Measurements from ENCODE around the gene MTMR6. TPM values are rescaled to one million over a fixed set of nuclear protein-coding genes. Genes with fewer than 3 reads are reported as not detected.
"Not testable (repeated sequence)": the region's sequence is repeated elsewhere in the genome, so short reads cannot be mapped to it uniquely, and the experiment has no call there.

The MTMR6 gene
- total RNA-seq = 16.1 TPM
- long read RNA-seq, full-length matches to known transcripts = 37 of 44 reads
- long read RNA-seq, partial matches to known transcripts = 3 of 44 reads
- long read RNA-seq, other reads (novel, unspliced or antisense) = 4 of 44 reads

- peak; percentile 99 for DNase-seq (ENCODE audit: low spot score)
- intact Hi-C loops (cut with DNase I) = loop anchor here (1.0 to 5.0 kb wide), 2 partner anchors 14 to 55 kb away; partner anchors contain the start of gene NUP58
Observed at GRCh38 chr13:25286969-25287961, at the start of gene MTMR6. MTMR6 (minus strand) TSS chr13:25287488; CDS start chr13:25287247, 241 bp downstream.

GRCh38 chr13:25335856-25336255 is 48.6 kb upstream of the MTMR6 start:
- intact Hi-C loops (cut with DNase I) = no loop called here

GRCh38 chr13:25330541-25330940 is 43.3 kb upstream of the MTMR6 start:
- intact Hi-C loops (cut with DNase I) = no loop called here
- no peak for DNase-seq (ENCODE audit: low spot score)

More at GRCh38 chr13:25335856-25336255, 48.6 kb upstream of the MTMR6 start:
- DNase-seq (ENCODE audit: low spot score) = no peak

- intact Hi-C loops (cut with DNase I) = no loop called here
- DNase-seq (ENCODE audit: low spot score) = no peak
Observed at GRCh38 chr13:25329706-25330105, 42.4 kb upstream of the MTMR6 start.

- no peak for DNase-seq (ENCODE audit: low spot score)
- intact Hi-C loops (cut with DNase I) = no loop called here
Observed at GRCh38 chr13:25324100-25324499, 36.8 kb upstream of the MTMR6 start.

GRCh38 chr13:25319771-25320170 is 32.5 kb upstream of the MTMR6 start:
- intact Hi-C loops (cut with DNase I) = no loop called here
- DNase-seq (ENCODE audit: low spot score) = no peak

GRCh38 chr13:25318946-25319345 is 31.7 kb upstream of the MTMR6 start:
- DNase-seq (ENCODE audit: low spot score); intact Hi-C loops (cut with DNase I): not testable (repeated sequence)

GRCh38 chr13:25310891-25311290 is 23.6 kb upstream of the MTMR6 start:
- intact Hi-C loops (cut with DNase I) = no loop called here
- no peak for DNase-seq (ENCODE audit: low spot score)

- intact Hi-C loops (cut with DNase I) = no loop called here
- DNase-seq (ENCODE audit: low spot score) = no peak
Observed at GRCh38 chr13:25306671-25307464, 19.6 kb upstream of the MTMR6 start.

GRCh38 chr13:25302121-25302520 is 14.8 kb upstream of the MTMR6 start:
- no peak for DNase-seq (ENCODE audit: low spot score)
- intact Hi-C loops (cut with DNase I) = no loop called here

- DNase-seq (ENCODE audit: low spot score) = peak; percentile 99
- intact Hi-C loops (cut with DNase I) = loop anchor here (1.0 kb wide), 1 partner anchor 14 kb away; the partner anchor contains the start of gene MTMR6
Observed at GRCh38 chr13:25301347-25302113, 14.2 kb upstream of the MTMR6 start, which contains the start of gene NUP58. NUP58 (plus strand) TSS chr13:25301625; CDS start chr13:25301774, 149 bp downstream.

GRCh38 chr13:25300861-25301346 is 13.6 kb upstream of the MTMR6 start:
- intact Hi-C loops (cut with DNase I) = loop anchor here (1.0 kb wide), 1 partner anchor 14 kb away; the partner anchor contains the start of gene MTMR6

GRCh38 chr13:25295701-25296100 is 8.4 kb upstream of the MTMR6 start:
- intact Hi-C loops (cut with DNase I) = no loop called here
- DNase-seq (ENCODE audit: low spot score) = no peak

More at GRCh38 chr13:25300861-25301346, 13.6 kb upstream of the MTMR6 start:
- DNase-seq (ENCODE audit: low spot score) = peak; percentile 74

GRCh38 chr13:25295228-25295627 is 7.9 kb upstream of the MTMR6 start:
- no peak for DNase-seq (ENCODE audit: low spot score)
- intact Hi-C loops (cut with DNase I) = no loop called here

GRCh38 chr13:25292301-25292700 is 5.0 kb upstream of the MTMR6 start:
- no peak for DNase-seq (ENCODE audit: low spot score)
- intact Hi-C loops (cut with DNase I) = no loop called here

GRCh38 chr13:25291691-25292090 is 4.4 kb upstream of the MTMR6 start:
- intact Hi-C loops (cut with DNase I) = no loop called here
- no peak for DNase-seq (ENCODE audit: low spot score)

- intact Hi-C loops (cut with DNase I) = loop anchor here (5.0 kb wide), 1 partner anchor 57 kb away; no protein-coding TSS in a partner anchor
- no peak for DNase-seq (ENCODE audit: low spot score)
Observed at GRCh38 chr13:25288966-25289365, 1.7 kb upstream of the MTMR6 start.

GRCh38 chr13:25286308-25286968 is 850 bp downstream of the MTMR6 start:
- DNase-seq (ENCODE audit: low spot score) = peak; percentile 80
- intact Hi-C loops (cut with DNase I) = loop anchor here (5.0 kb wide), 1 partner anchor 54 kb away; no protein-coding TSS in a partner anchor
